Measurements from ENCODE around the gene B3GNT3.

The B3GNT3 gene

DNA sequence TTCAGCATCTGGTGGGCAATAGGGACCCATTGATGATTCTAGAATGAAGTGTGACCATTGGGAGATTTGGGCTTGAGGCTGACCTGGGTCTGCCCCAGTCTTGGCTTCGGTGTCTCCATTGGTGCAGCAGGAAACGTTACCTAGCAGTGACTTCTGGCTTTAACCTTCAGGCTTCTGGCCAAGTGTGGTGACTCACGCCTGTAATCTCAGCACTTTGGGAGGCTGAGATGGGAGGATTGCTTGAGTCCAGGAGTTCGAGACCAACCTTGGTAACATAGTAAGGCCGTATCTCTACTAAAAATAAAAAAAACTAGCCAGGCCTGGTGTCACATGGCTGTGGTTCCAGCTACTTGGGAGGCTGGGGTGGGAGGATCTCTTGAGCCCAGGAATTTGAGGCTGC, 36.4 kb upstream of the B3GNT3 start:
- no peaks in the 10 kb centered on the region for H3K9me2 ChIP-seq (replicated peaks; ENCODE audit: low read depth, low read length)
- peaks cover 28% of the 10 kb centered on the region; the same call in 1 of the 2 replicates for H3K36me3 ChIP-seq (ENCODE audit: insufficient read depth, low read length)
- no peak overlapping the region for H3K9ac ChIP-seq (ENCODE audit: low read depth, low read length, poor library complexity, severe bottlenecking)
- TF ChIP-seq EZH2phosphoT487 (IDR thresholded peaks at IDR 0.05; ENCODE audit: borderline replicate concordance) = no peak
- no peak overlapping the region for H2AFZ ChIP-seq (ENCODE audit: low read length)
- no peaks in the 10 kb centered on the region for H3K9me3 ChIP-seq (ENCODE audit: insufficient read depth, low read depth, low read length)
- H3K4me2 ChIP-seq (ENCODE audit: low read depth, low read length, poor library complexity, severe bottlenecking) = no peak overlapping the region
- H4K20me1 ChIP-seq (ENCODE audit: insufficient read depth, low read length, poor library complexity, severe bottlenecking) = no peaks in the 10 kb centered on the region
- no peak overlapping the region for H3K4me3 ChIP-seq (ENCODE audit: low read length, poor library complexity, severe bottlenecking)
- H3K27me3 ChIP-seq (ENCODE audit: insufficient read depth, low read length, poor library complexity, severe bottlenecking) = no peaks in the 10 kb centered on the region
- H3K4me1 ChIP-seq (ENCODE audit: insufficient read depth, low read length, poor library complexity, severe bottlenecking) = peaks cover 9% of the 10 kb centered on the region
- H3F3A ChIP-seq (ENCODE audit: low read depth) = no peaks in the 10 kb centered on the region
- H3K79me2 ChIP-seq (ENCODE audit: insufficient read depth, low read length) = peaks cover 6% of the 10 kb centered on the region; the same call in 1 of the 2 replicates

DNA sequence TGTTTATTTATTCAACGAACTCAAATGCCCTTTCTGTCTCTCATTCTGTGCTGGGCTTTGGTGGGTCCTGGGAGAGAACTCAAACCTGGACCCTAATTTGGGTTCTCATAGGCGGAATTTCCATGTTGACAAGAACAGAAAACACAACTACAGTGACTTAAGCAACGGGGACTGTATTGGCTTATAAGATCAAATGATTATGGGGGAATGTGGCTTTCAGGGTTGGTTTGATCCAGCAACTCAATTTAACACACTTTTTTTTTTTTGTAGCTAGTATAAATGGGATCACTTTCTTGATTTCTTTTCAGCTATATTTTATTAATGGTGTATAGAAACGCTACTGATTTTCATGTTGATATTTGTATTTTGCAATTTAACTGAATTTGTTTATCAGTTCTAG, 33.8 kb upstream of the B3GNT3 start:
- Histone ChIP-seq H3K27me3 (ENCODE audit: insufficient read depth, low read length, poor library complexity, severe bottlenecking) (no peaks in the 10 kb centered on the region), H2AFZ (ENCODE audit: low read length) (no peak overlapping the region), H3K4me3 (ENCODE audit: low read length, poor library complexity, severe bottlenecking) (no peak overlapping the region), H3K4me1 (ENCODE audit: insufficient read depth, low read length, poor library complexity, severe bottlenecking) (no peaks in the 10 kb centered on the region), H3F3A (ENCODE audit: low read depth) (no peaks in the 10 kb centered on the region), H3K9me2 (replicated peaks; ENCODE audit: low read depth, low read length) (no peaks in the 10 kb centered on the region), H3K36me3 (ENCODE audit: insufficient read depth, low read length) (peaks cover 42% of the 10 kb centered on the region; the same call in 1 of the 2 replicates), H3K9ac (ENCODE audit: low read depth, low read length, poor library complexity, severe bottlenecking) (no peak overlapping the region), H3K9me3 (ENCODE audit: insufficient read depth, low read depth, low read length) (no peaks in the 10 kb centered on the region), H3K79me2 (ENCODE audit: insufficient read depth, low read length) (0 out of 2 replicates have a peak, but pooled peaks cover 3% of the 10 kb centered on the region), H3K4me2 (ENCODE audit: low read depth, low read length, poor library complexity, severe bottlenecking) (no peak overlapping the region), H4K20me1 (ENCODE audit: insufficient read depth, low read length, poor library complexity, severe bottlenecking) (no peaks in the 10 kb centered on the region)
- no peak for TF ChIP-seq EZH2phosphoT487 (IDR thresholded peaks at IDR 0.05; ENCODE audit: borderline replicate concordance)
- TF ChIP-seq, protein P1, sequence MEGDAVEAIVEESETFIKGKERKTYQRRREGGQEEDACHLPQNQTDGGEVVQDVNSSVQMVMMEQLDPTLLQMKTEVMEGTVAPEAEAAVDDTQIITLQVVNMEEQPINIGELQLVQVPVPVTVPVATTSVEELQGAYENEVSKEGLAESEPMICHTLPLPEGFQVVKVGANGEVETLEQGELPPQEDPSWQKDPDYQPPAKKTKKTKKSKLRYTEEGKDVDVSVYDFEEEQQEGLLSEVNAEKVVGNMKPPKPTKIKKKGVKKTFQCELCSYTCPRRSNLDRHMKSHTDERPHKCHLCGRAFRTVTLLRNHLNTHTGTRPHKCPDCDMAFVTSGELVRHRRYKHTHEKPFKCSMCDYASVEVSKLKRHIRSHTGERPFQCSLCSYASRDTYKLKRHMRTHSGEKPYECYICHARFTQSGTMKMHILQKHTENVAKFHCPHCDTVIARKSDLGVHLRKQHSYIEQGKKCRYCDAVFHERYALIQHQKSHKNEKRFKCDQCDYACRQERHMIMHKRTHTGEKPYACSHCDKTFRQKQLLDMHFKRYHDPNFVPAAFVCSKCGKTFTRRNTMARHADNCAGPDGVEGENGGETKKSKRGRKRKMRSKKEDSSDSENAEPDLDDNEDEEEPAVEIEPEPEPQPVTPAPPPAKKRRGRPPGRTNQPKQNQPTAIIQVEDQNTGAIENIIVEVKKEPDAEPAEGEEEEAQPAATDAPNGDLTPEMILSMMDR (conservative IDR thresholded peaks at IDR 0.05; ENCODE audit: low read length) = no peak

DNA sequence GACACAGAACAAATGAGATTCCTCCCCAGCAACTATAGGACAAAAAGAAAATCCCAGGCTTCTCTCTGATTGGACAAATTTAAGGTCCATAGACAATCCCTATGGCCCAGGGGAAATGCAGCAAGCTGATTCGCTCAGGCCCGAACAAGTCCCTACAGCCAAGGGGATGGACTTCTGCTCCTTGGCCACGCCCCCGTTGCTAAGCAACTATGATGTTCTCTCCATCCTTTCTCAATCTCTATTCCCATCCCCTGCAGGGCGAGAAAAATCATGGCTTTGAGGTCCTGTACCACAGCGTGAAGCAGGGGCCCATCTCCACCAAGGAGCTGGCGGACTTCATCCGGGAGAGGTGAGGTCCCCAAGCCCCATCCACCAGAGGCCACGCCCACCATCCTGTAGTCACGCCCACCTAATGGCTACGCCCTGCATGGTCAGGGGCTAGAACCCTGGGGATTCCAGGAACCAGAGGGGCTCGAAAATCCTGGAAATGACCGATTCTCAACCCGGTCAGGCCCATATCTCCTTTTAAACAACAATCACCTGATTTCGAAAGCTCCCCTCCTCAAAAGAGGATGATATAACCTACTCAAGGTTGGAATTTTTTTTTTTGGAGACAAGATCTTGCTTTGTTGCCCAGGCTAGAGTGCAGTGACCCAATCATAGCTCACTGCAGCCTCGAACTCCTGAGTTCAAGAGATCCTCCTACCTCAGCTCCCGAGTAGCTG, 32.3 kb upstream of the B3GNT3 start:
- H3K36me3 ChIP-seq (ENCODE audit: insufficient read depth, low read length) = peaks cover 48% of the 10 kb centered on the region; the same call in 1 of the 2 replicates
- no peaks in the 10 kb centered on the region for H3K4me1 ChIP-seq (ENCODE audit: insufficient read depth, low read length, poor library complexity, severe bottlenecking)
- H3K4me3 ChIP-seq (ENCODE audit: low read length, poor library complexity, severe bottlenecking) = no peak overlapping the region

More for the DNA sequence above, 32.3 kb upstream of the B3GNT3 start:
- no peaks in the 10 kb centered on the region for H4K20me1 ChIP-seq (ENCODE audit: insufficient read depth, low read length, poor library complexity, severe bottlenecking)
- H3K9me2 ChIP-seq (replicated peaks; ENCODE audit: low read depth, low read length) = no peaks in the 10 kb centered on the region
- H2AFZ ChIP-seq (ENCODE audit: low read length) = no peak overlapping the region
- H3K4me2 ChIP-seq (ENCODE audit: low read depth, low read length, poor library complexity, severe bottlenecking) = no peak overlapping the region
- no peaks in the 10 kb centered on the region for H3F3A ChIP-seq (ENCODE audit: low read depth)
- H3K79me2 ChIP-seq (ENCODE audit: insufficient read depth, low read length) = no peaks in the 10 kb centered on the region
- no peaks in the 10 kb centered on the region for H3K27me3 ChIP-seq (ENCODE audit: insufficient read depth, low read length, poor library complexity, severe bottlenecking)
- H3K9me3 ChIP-seq (ENCODE audit: insufficient read depth, low read depth, low read length) = no peaks in the 10 kb centered on the region
- H3K9ac ChIP-seq (ENCODE audit: low read depth, low read length, poor library complexity, severe bottlenecking) = no peak overlapping the region
- TF ChIP-seq, protein P1 (conservative IDR thresholded peaks at IDR 0.05; ENCODE audit: low read length) = no peak
- TF ChIP-seq EZH2phosphoT487 (IDR thresholded peaks at IDR 0.05; ENCODE audit: borderline replicate concordance) = no peak
